Motor neuron (in vitro differentiated cells): ENCODE measurements around the gene CARD11. TPM values are rescaled to one million over a fixed set of nuclear protein-coding genes. Genes with fewer than 3 reads are reported as not detected.

Experiments
- ATAC-seq, 8 experiments: fragments of 200-7000 bp; cut with Tn5 transposase; replicated peaks in 6 of 8; 2 replicates each; pipeline ENCODE4 v1.8.0; 2021; ENCODE audit warnings: mild to moderate bottlenecking in 8 of 8, moderate library complexity in 8 of 8
- H3K27ac ChIP-seq, 2 donors: fragments of 250-450 bp; sonication (Bioruptor Pico); 2 replicates each; pipeline ENCODE4 v1.9.0; 2021; ENCODE audit warnings: antibody characterized with exemption in 2 of 2, mild to moderate bottlenecking in 2 of 2, moderate library complexity in 1 of 2
- H3K4me1 ChIP-seq, 2 donors: fragments of 250-450 bp; sonication (Bioruptor Pico); replicated peaks in 1 of 2; 2 replicates each; pipeline ENCODE4 v1.6.1; 2021; ENCODE audit warnings: antibody characterized with exemption in 2 of 2, mild to moderate bottlenecking in 2 of 2, moderate library complexity in 1 of 2
- H3K4me3 ChIP-seq, 5 donors: fragments of 250-450 bp; sonication (Bioruptor Pico); 2 replicates each; pipeline ENCODE4 v1.9.0; 2021; ENCODE audit warnings: antibody characterized with exemption in 5 of 5, mild to moderate bottlenecking in 5 of 5, moderate library complexity in 4 of 5
- WGBS, 10 experiments: fragments of 450-650 bp; shearing (Covaris generic); methylation state at CpG; one replicate each; pipeline ENCODE4 v1.0.0; 2022; 5-methylcytosine and 5-hydroxymethylcytosine counted together
- in situ Hi-C, 9 experiments: fragments of 400-800 bp; cut with MboI; loops; one replicate each; pipeline ENCODE4 v1.15.0; 2021; ENCODE audit warnings: low sequenced_read_pairs in 9 of 9, low pct_unique_long_range_greater_than_20kb in 2 of 9; ENCODE audit not compliant: unreplicated experiment in 9 of 9
- total RNA-seq, 8 experiments: library from RNA; unstranded; fragments of 300-600 nt; gene quantifications; 2 replicates each; pipeline versions ENCODE4 v1.2.3 to v1.2.4, GENCODE V29; 2022

CARD11 gene
- total RNA-seq, 8 experiments from 2014 or later: 0.05 to 0.91 (median 0.17) TPM; not detected in 2

DNA sequence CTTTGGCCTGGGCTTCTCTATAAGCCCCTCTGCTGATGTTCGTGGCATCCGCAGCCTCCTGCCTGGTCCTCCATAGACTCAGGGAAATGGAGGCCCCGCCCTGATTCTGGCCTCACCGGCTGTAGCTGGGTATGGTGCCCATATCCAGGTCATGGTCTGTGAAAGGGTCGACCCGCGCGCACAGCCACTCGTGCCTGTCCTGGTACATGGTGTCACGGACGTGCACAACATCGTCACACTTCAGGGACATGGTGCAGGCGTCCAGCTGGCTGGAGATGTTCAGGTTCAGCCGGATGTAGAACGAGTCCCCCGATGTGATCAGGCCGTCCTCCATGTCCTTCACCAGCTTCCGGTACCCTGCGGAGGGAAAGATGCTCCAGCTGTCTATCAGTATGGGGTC, 124.4 kb downstream of the CARD11 start:
- Histone ChIP-seq H3K27ac (no peak overlapping the region), H3K4me1 (peaks cover 7 to 9% of the 10 kb centered on the region in 2 donors), H3K4me3 (no peak overlapping the region)
- 52 to 100% (median 92%) methylated on average over 2 to 11 of the region's 19 CpGs; no CpG with 5 or more reads in 5 of the 10 experiments for WGBS, 10 experiments
- in situ Hi-C loops: no loop called here
- no peak for ATAC-seq

DNA sequence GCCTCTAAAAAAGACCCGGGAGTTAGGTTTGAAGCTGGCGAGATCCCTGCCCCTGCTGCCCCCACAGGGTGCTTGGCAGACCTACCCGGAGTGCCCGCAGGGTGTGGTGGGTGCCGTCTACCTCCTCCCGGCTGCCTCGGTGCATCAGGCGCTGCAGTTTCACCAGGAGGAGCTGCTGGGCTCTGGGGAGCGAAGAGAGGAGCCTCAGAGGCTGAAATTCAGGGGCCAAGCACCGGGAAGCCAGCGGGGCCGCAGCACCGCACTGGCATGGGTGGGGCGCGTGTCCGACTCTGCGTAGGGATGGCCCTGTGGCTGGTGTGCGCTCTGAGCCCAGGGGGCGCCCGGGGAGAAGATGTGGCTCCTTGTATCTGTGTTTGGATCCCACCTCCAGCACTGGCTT, 125.3 kb downstream of the CARD11 start:
- WGBS, 10 experiments: 93 to 100% (median 94%) methylated on average over 4 to 11 of the region's 20 CpGs; no CpG with 5 or more reads in 7 of the 10 experiments
- in situ Hi-C loops: no loop called here
- H3K27ac ChIP-seq: no peak overlapping the region
- no peak for ATAC-seq
- H3K4me3 ChIP-seq: no peak overlapping the region
- peaks cover 7 to 9% of the 10 kb centered on the region in 2 donors for H3K4me1 ChIP-seq

DNA sequence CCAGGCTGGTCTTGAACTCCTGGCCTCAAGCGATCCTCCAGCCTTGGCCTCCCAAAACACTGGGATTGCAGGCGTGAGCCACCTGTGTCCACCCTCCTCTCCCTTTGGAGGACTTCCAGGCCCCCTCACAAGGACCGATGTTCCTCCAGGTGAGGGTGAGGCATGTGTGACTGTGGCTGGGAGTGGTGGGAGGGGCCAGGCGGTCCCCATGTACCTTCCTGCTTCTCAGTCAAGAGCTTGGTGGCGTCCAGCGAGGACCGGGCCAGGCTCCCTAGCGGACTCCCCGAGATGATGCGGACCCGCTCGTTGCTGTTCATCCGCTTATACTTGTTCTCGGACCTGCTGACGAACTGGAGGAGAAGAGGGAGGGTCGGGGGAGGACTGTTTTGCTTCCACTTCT, 128.6 kb downstream of the CARD11 start:
- Histone ChIP-seq H3K4me3 (no peak overlapping the region), H3K27ac (no peak overlapping the region), H3K4me1 (peaks cover 0 to 5% of the 10 kb centered on the region in 2 donors)
- no peak for ATAC-seq
- in situ Hi-C loops: no loop called here
- 63 to 90% (median 83%) methylated on average over 2 to 6 of the region's 16 CpGs; no CpG with 5 or more reads in 7 of the 10 experiments for WGBS, 10 experiments

DNA sequence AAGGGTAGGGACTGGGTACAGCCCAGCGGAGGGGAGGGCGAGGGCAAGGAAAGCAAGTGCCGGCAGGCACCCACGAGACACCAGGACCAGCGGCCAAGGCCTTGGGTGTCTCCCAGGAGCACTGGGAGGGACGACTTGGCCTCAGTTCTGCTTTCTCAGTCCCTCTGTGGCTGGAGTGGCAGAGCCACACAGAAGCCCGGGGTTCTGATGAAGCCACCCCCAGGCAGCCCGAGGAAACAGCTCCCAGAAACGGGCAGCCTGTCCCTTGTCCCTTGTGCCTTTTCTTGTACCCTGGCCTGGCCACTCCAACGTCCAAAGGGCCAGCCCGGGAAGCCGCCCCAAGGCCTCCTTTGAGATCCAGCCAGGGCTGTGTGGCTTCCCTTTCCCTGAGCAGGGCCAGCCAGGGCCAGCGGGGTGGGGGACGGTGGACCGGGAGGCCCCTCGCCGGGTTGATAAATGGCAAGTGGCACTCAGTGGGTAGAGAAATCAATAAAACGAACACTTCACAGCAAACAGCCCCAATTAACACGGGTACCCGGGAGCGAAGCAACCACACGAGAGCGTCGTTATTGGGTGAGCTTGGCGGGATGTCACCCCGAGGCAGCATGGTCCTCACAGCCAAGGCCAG, 129.8 kb downstream of the CARD11 start:
- in situ Hi-C loops: no loop called here

DNA sequence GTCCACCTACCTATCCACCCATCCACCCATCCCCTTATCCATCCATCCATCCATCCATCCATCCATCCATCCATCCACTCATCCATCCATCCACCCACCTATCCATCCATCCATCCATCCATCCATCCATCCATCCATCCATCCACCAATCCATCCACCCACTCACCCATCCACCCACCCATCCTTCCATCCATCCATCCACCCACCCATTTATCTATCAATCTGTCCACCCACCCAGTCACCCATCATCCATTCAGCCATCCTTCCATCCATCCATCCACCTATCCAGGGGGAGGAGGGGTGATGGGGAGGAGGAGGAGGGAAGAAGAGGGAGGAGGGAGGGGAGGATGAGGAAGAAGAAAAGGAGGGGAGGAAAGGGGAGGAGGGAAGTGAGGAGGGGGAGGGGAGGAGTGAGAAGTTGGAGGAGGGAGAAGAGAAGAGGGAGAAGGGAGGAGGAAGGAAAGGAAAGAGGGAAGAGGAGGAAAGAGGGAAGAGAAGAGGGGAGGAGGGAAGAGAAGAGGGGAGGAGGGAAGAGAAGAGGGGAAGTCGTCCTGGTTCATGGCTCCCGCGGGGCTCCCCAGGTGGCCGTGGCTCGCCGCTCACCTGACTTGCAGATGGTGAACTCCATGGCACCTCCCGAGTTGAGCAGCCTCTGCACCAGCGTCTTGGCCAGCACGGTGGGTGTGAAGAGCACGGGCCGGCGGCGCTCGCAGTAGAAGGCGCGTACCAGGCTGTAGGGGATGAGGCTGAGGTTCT, 130.8 kb downstream of the CARD11 start:
- in situ Hi-C loops: no loop called here
- H3K4me1 ChIP-seq: peaks cover 0 to 5% of the 10 kb centered on the region in 2 donors
- WGBS, 10 experiments: no CpG with 5 or more reads among the region's 16 CpGs
- no peak for ATAC-seq
- no peak overlapping the region for H3K4me3 ChIP-seq
- no peak overlapping the region for H3K27ac ChIP-seq

More for the DNA sequence above, 129.8 kb downstream of the CARD11 start:
- Histone ChIP-seq H3K4me3 (no peak overlapping the region), H3K4me1 (peaks cover 0 to 5% of the 10 kb centered on the region in 2 donors), H3K27ac (no peak overlapping the region)
- 41 to 85% (median 60%) methylated on average over 1 to 10 of the region's 26 CpGs; no CpG with 5 or more reads in 3 of the 10 experiments for WGBS, 10 experiments
- ATAC-seq: no peak

DNA sequence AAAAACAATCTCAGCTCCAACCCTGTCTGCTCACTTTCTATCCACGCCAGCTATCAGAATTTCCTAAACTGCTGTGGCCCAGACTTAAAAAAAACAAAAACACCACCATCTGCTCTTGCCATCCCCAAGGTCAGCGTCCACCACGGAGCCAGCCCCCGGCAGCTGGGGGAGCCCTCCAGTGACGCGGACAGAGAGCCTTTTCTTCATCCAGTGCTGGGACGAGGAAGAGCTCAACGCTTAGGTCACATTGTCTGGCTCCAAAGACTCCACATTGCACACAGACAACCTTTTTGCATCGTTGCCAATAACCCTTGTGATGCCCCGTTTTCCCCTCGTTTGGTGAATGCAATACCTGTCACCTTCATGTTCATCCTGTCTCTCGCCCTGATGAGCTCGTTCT, 132.2 kb downstream of the CARD11 start:
- 11 to 92% (median 67%) methylated on average over 2 to 9 of the region's 13 CpGs; no CpG with 5 or more reads in 1 of the 10 experiments for WGBS, 10 experiments
- H3K4me1 ChIP-seq: peaks cover 0 to 5% of the 10 kb centered on the region in 2 donors
- ATAC-seq: no peak
- H3K27ac ChIP-seq: no peak overlapping the region
- H3K4me3 ChIP-seq: no peak overlapping the region
- in situ Hi-C loops: no loop called here

DNA sequence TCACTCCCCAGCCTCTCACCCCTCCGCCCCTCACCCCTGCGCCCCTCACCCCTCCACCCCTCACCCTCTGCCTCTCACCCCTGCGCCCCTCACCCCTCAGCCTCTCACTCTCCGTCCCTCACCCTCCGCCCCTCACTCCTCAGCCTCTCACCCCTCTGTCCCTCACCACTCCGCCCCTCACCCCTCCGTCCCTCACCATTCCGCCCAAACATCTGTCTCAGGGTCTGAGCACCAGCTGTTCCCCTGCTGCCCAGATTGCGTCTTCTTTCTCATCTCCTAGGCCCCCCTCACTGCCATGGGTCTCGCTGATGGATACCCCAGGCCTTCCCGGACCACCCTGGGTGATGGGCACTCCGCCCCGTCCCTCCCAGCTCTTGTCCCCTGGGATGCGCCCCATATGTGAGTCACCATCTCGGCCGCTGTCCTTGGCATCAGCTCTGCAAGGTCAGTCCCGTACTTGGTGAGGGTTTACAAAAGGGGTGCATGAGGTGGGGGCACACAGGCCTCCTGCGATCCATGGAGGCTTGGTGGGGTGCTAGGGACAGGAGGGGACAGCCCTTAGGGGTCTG, 134.1 kb downstream of the CARD11 start:
- H3K4me3 ChIP-seq: no peak overlapping the region
- peaks cover under 1 to 6% of the 10 kb centered on the region in 2 donors for H3K4me1 ChIP-seq
- H3K27ac ChIP-seq: no peak overlapping the region
- no peak for ATAC-seq
- 55 to 96% (median 73%) methylated on average over 1 to 8 of the region's 18 CpGs; no CpG with 5 or more reads in 6 of the 10 experiments for WGBS, 10 experiments
- in situ Hi-C loops: no loop called here

DNA sequence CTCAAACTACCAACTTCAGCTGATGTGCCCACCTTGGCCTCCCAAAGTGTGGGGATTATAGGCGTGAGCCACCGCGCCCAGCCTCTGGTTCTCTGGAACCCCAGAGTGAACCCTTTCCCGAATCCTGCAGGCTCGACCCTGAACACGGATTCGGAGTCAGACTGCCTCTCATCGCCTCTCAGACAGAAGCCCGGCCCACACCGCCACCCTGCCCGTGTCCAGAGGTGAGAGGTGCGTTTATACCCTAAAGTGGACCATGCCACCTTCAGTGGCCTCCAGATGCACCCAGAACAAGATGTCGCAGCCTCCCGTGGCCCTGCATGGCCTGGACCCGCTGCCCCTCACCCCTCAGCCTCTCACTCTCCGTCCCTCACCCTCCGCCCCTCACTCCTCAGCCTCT, 134.6 kb downstream of the CARD11 start:
- in situ Hi-C loops: no loop called here
- Histone ChIP-seq H3K27ac (no peak overlapping the region), H3K4me1 (peaks cover 6 to 9% of the 10 kb centered on the region in 2 donors), H3K4me3 (no peak overlapping the region)
- ATAC-seq: no peak
- 96% methylated on average over 8 of the region's 17 CpGs; no CpG with 5 or more reads in 9 of the 10 experiments for WGBS, 10 experiments

DNA sequence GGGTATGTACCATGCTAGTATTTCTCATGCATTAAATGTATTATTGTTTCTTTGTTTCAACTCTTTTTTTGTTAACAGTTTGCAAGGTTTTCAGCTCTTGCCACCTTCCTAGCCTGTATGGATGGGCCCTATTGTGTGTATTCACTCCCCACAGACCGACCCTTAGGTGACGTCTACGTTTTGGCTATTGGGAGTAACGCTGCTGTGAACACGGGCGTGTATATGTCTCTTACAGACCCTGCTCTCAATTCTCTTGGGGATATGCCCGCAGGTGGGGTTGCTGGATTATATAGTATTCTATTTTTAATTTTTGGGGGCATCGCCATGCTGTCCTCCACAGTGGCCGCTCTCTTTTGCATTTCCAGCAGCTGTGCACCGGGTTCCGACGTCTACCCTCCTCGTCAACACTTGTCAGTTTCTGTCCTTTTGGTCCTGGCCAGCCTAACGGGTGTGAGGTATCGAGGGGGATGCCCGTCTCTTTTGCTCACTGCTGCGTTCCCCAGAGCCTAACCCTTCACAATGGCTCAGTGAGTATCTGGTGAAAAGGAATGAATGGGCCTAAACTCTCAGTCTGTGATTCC, 135.5 kb downstream of the CARD11 start:
- 68 to 95% (median 77%) methylated on average over 2 to 16 of the region's 17 CpGs; no CpG with 5 or more reads in 4 of the 10 experiments for WGBS, 10 experiments
- in situ Hi-C loops: no loop called here
- Histone ChIP-seq H3K27ac (no peak overlapping the region), H3K4me1 (peaks cover 9 to 11% of the 10 kb centered on the region in 2 donors), H3K4me3 (no peak overlapping the region)
- ATAC-seq: no peak

DNA sequence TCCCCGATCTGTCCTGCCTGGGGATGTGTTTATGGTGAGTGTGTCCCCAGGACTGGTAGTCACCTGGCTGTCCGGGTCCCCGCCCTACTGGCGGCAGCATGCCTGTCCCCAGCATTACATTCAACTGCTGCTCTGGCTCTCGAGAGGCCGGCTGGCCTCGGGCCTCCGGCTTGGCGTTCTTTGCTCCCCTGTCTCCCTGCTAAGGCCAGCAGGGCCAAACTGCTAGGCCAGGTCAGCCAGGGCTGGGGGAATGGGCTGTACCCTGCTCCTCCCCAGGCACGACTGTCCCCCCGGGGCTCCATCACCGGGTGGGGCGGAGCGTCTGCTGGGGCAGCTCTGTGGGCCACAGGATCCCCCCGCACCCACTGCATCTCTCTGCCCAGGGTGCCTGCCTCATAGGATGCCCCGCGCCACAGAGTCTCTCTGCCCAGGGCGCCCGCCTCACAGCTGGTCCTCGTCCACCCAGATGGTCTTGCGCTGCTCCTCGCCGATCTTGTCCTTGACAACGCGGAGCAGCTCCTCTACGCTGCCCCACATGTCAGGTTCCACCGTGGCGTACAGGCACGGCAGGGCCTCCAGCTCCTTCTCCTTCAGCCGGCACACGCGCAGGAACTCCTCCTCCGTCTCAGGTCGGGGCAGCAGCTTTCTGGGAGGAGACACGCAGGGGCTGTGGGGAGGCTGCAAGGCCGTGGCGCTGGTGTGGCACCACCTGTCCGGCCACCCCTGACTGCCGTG, 137.3 kb downstream of the CARD11 start:
- H3K4me1 ChIP-seq: peaks cover 6 to 11% of the 10 kb centered on the region in 2 donors
- H3K4me3 ChIP-seq: no peak overlapping the region
- H3K27ac ChIP-seq: no peak overlapping the region
- ATAC-seq: no peak
- in situ Hi-C loops: no loop called here
- 80 to 87% methylated on average over 4 to 6 of the region's 39 CpGs; no CpG with 5 or more reads in 8 of the 10 experiments for WGBS, 10 experiments

DNA sequence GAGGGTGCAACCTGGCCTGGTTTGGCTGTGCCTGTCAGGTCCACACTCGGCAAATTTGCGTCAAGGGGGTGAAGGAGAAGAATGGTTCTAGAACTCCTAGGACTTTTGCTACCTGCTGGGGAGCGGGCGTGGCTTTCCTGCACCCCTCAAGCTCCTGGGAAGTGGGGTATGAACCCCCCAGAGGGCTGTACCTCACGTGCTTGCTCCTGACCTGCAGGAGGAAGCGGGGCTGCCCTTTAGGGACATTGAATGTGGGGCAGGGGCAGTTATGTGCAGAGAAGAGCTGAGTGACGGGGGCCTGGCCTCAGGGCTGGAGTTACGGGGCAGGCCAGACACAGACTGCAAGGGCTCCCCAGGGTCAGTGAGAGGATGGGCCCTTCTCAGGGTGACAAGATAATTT, 138.2 kb downstream of the CARD11 start:
- WGBS, 10 experiments: 93 to 100% (median 100%) methylated on average over 1 to 3 of the region's 8 CpGs; no CpG with 5 or more reads in 5 of the 10 experiments
- in situ Hi-C loops: no loop called here
- no peak overlapping the region for H3K27ac ChIP-seq
- H3K4me1 ChIP-seq: peaks cover 3 to 11% of the 10 kb centered on the region in 2 donors
- no peak overlapping the region for H3K4me3 ChIP-seq
- ATAC-seq: no peak

DNA sequence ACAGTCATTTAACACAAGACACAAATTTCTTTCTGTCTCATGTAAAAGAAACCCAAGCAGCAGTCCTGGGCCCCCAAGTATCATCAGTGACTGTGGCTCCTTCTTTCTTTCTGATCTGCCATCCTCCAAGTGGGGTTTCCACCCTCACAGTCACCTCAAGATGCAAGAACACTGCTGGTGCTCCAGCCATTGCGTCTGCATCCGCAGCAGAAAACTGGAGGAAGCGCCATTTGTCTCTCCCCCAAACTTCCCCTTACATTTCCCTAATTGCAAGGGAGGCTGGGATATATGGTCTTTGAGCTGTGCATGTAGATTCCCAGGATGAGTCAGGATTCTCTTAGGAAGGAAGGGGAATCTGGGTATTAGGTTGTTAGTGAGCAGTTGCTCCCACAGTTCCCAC, 138.6 kb downstream of the CARD11 start:
- H3K4me1 ChIP-seq: peaks cover 3 to 11% of the 10 kb centered on the region in 2 donors
- 50 to 100% (median 94%) methylated on average over 1 to 3 of the region's 3 CpGs; no CpG with 5 or more reads in 3 of the 10 experiments for WGBS, 10 experiments
- H3K27ac ChIP-seq: no peak overlapping the region
- no peak overlapping the region for H3K4me3 ChIP-seq
- in situ Hi-C loops: no loop called here
- ATAC-seq: no peak
